Measurements from ENCODE around the gene MEN1. TPM values are rescaled to one million over a fixed set of nuclear protein-coding genes. Genes with fewer than 3 reads are reported as not detected.

MEN1 gene
- total RNA-seq, 1 experiment from 2014 or later, result 5.3 TPM

GRCh38 chr11:64810891-64811272, 531 bp upstream of the MEN1 start:
- DNase-seq (ENCODE audit: low read depth), result no peak
- in situ Hi-C loops (cut with HindIII; ENCODE audit: low pct_unique_long_range_greater_than_20kb, low sequenced_read_pairs), result no loop called here

GRCh38 chr11:64809781-64810241, 540 bp downstream of the MEN1 start:
- DNase-seq (ENCODE audit: low read depth), result no peak
- in situ Hi-C loops (cut with HindIII; ENCODE audit: low pct_unique_long_range_greater_than_20kb, low sequenced_read_pairs), result no loop called here

- in situ Hi-C loops (cut with HindIII; ENCODE audit: low pct_unique_long_range_greater_than_20kb, low sequenced_read_pairs), result no loop called here
- no peak for DNase-seq (ENCODE audit: low read depth)
Observed at GRCh38 chr11:64805481-64805880, 4.9 kb downstream of the MEN1 start.

- DNase-seq (ENCODE audit: low read depth), result no peak
- in situ Hi-C loops (cut with HindIII; ENCODE audit: low pct_unique_long_range_greater_than_20kb, low sequenced_read_pairs), result no loop called here
Observed at GRCh38 chr11:64804346-64805210, 5.8 kb downstream of the MEN1 start.

GRCh38 chr11:64803846-64804345, 6.5 kb downstream of the MEN1 start:
- DNase-seq (ENCODE audit: low read depth), result no peak

GRCh38 chr11:64803158-64803845, 7.0 kb downstream of the MEN1 start, which contains the start of gene MAP4K2:
TSS of gene MAP4K2 (minus strand) at chr11:64803214. CDS start at chr11:64803149, 65 bp downstream.
- peak; percentile 70 for DNase-seq (ENCODE audit: low read depth)
- in situ Hi-C loops (cut with HindIII; ENCODE audit: low pct_unique_long_range_greater_than_20kb, low sequenced_read_pairs), result no loop called here

More at GRCh38 chr11:64803846-64804345, 6.5 kb downstream of the MEN1 start:
- in situ Hi-C loops (cut with HindIII; ENCODE audit: low pct_unique_long_range_greater_than_20kb, low sequenced_read_pairs), result no loop called here

- in situ Hi-C loops (cut with HindIII; ENCODE audit: low pct_unique_long_range_greater_than_20kb, low sequenced_read_pairs), result no loop called here
Observed at GRCh38 chr11:64802370-64803157, 7.8 kb downstream of the MEN1 start.

GRCh38 chr11:64801561-64802369, 8.6 kb downstream of the MEN1 start:
- in situ Hi-C loops (cut with HindIII; ENCODE audit: low pct_unique_long_range_greater_than_20kb, low sequenced_read_pairs), result no loop called here

More at GRCh38 chr11:64802370-64803157, 7.8 kb downstream of the MEN1 start:
- DNase-seq (ENCODE audit: low read depth), result no peak

GRCh38 chr11:64801158-64801464, 9.2 kb downstream of the MEN1 start:
- DNase-seq (ENCODE audit: low read depth), result no peak
- in situ Hi-C loops (cut with HindIII; ENCODE audit: low pct_unique_long_range_greater_than_20kb, low sequenced_read_pairs), result no loop called here

More at GRCh38 chr11:64801561-64802369, 8.6 kb downstream of the MEN1 start:
- DNase-seq (ENCODE audit: low read depth), result no peak

GRCh38 chr11:64800303-64801157, 9.8 kb downstream of the MEN1 start:
- in situ Hi-C loops (cut with HindIII; ENCODE audit: low pct_unique_long_range_greater_than_20kb, low sequenced_read_pairs), result no loop called here

GRCh38 chr11:64799623-64800302, 10.6 kb downstream of the MEN1 start:
- DNase-seq (ENCODE audit: low read depth), result peak; percentile 29

More at GRCh38 chr11:64800303-64801157, 9.8 kb downstream of the MEN1 start:
- DNase-seq (ENCODE audit: low read depth), result no peak

GRCh38 chr11:64799256-64799622, 11.1 kb downstream of the MEN1 start:
- in situ Hi-C loops (cut with HindIII; ENCODE audit: low pct_unique_long_range_greater_than_20kb, low sequenced_read_pairs), result no loop called here
- no peak for DNase-seq (ENCODE audit: low read depth)

More at GRCh38 chr11:64799623-64800302, 10.6 kb downstream of the MEN1 start:
- in situ Hi-C loops (cut with HindIII; ENCODE audit: low pct_unique_long_range_greater_than_20kb, low sequenced_read_pairs), result no loop called here

- in situ Hi-C loops (cut with HindIII; ENCODE audit: low pct_unique_long_range_greater_than_20kb, low sequenced_read_pairs), result no loop called here
- no peak for DNase-seq (ENCODE audit: low read depth)
Observed at GRCh38 chr11:64796757-64797541, 13.4 kb downstream of the MEN1 start.

- in situ Hi-C loops (cut with HindIII; ENCODE audit: low pct_unique_long_range_greater_than_20kb, low sequenced_read_pairs), result no loop called here
- no peak for DNase-seq (ENCODE audit: low read depth)
Observed at GRCh38 chr11:64796047-64796756, 14.1 kb downstream of the MEN1 start.

- no peak for DNase-seq (ENCODE audit: low read depth)
- in situ Hi-C loops (cut with HindIII; ENCODE audit: low pct_unique_long_range_greater_than_20kb, low sequenced_read_pairs), result no loop called here
Observed at GRCh38 chr11:64794526-64794925, 15.8 kb downstream of the MEN1 start.

Measured in Caki2 (cell line).